CD14-positive monocyte (primary cell): Measurements from ENCODE around the gene DLX4. TPM values are rescaled to one million over a fixed set of nuclear protein-coding genes. Genes with fewer than 3 reads are reported as not detected.

Source experiments
- DNase-seq, 3 donors: peaks; one replicate each; pipeline ENCODE4 v3.0.0-alpha.2; 2011 to 2022
- H2AFZ ChIP-seq: 2 replicates; pipeline ENCODE4 v1.6.0; 2012; ENCODE audit warnings: mild to moderate bottlenecking, low read depth, low read length, inconsistent platforms; ENCODE audit not compliant: insufficient read depth, poor library complexity, severe bottlenecking
- H3K27ac ChIP-seq, 2 donors: 1 replicate in 1 of 2; 2 replicates in 1 of 2; pipeline ENCODE4 v1.5.1; 2012 to 2013; ENCODE audit warnings: low read length in 2 of 2, control low read depth in 1 of 2, inconsistent platforms in 1 of 2, low read depth in 1 of 2, mild to moderate bottlenecking in 1 of 2
- H3K27me3 ChIP-seq, 2 donors: one replicate each; pipeline versions ENCODE4 v1.6.0 to v1.6.1; 2011 to 2013; ENCODE audit warnings: low read length in 2 of 2; ENCODE audit not compliant: control insufficient read depth in 2 of 2, insufficient read depth in 2 of 2
- H3K36me3 ChIP-seq, 2 donors: replicated peaks in 1 of 2; 1 replicate in 1 of 2; 2 replicates in 1 of 2; pipeline versions ENCODE4 v1.5.1 to v1.6.1; 2012 to 2013; ENCODE audit warnings: low read length in 2 of 2, control low read depth in 1 of 2, inconsistent platforms in 1 of 2, mild to moderate bottlenecking in 1 of 2; ENCODE audit not compliant: insufficient read depth in 2 of 2, control insufficient read depth in 1 of 2
- H3K4me1 ChIP-seq, 2 donors: 1 replicate in 1 of 2; 2 replicates in 1 of 2; pipeline versions ENCODE4 v1.5.1 to v1.6.1; 2012 to 2013; ENCODE audit warnings: low read length in 2 of 2, control low read depth in 1 of 2, inconsistent platforms in 1 of 2, mild to moderate bottlenecking in 1 of 2, moderate library complexity in 1 of 2; ENCODE audit not compliant: insufficient read depth in 2 of 2, control insufficient read depth in 1 of 2
- H3K4me2 ChIP-seq: replicated peaks from 2 replicates; pipeline ENCODE3; 2012; ENCODE audit warnings: low read length, moderate library complexity, mild to moderate bottlenecking; ENCODE audit not compliant: poor library complexity, severe bottlenecking; ENCODE audit errors: extremely low read depth
- H3K4me3 ChIP-seq, 3 experiments: fragments of 200-600 bp in 1 of 3; sonication (generic) in 1 of 3; replicated peaks in 1 of 3; 1 replicate in 2 of 3; 2 replicates in 1 of 3; pipeline ENCODE4 v1.5.1; 2011 to 2013; ENCODE audit warnings: low read length in 3 of 3, mild to moderate bottlenecking in 3 of 3, control low read depth in 2 of 3, low read depth in 2 of 3, inconsistent platforms in 1 of 3, moderate library complexity in 1 of 3
- H3K79me2 ChIP-seq: 2 replicates; pipeline ENCODE4 v1.6.0; 2012; ENCODE audit warnings: mild to moderate bottlenecking, control low read depth, inconsistent platforms, low read length, moderate library complexity; ENCODE audit not compliant: insufficient read depth
- H3K9ac ChIP-seq: 2 replicates; pipeline ENCODE4 v1.6.0; 2017; ENCODE audit warnings: low read length, mild to moderate bottlenecking; ENCODE audit not compliant: insufficient read depth, poor library complexity, severe bottlenecking
- H3K9me3 ChIP-seq, 2 donors: replicated peaks in 1 of 2; 1 replicate in 1 of 2; 2 replicates in 1 of 2; pipeline versions ENCODE4 v1.5.1 to v1.6.1; 2012 to 2013; ENCODE audit warnings: low read length in 2 of 2, control low read depth in 1 of 2; ENCODE audit not compliant: control insufficient read depth in 1 of 2, insufficient read depth in 1 of 2
- H4K20me1 ChIP-seq: 2 replicates; pipeline ENCODE4 v1.6.0; 2012; ENCODE audit warnings: mild to moderate bottlenecking, low read length, control low read depth, moderate library complexity; ENCODE audit not compliant: insufficient read depth
- H3K27ac Mint-ChIP-seq, 7 donors: one replicate each; pipeline ENCODE4 v1.8.0; 2020; ENCODE audit warnings: mild to moderate bottlenecking in 7 of 7, mixed read lengths in 7 of 7, moderate library complexity in 6 of 7, inconsistent platforms in 2 of 7
- H3K27me3 Mint-ChIP-seq, 3 donors: one replicate each; pipeline ENCODE4 v1.8.0; 2021 to 2022; ENCODE audit warnings: low read depth in 3 of 3, mild to moderate bottlenecking in 3 of 3, mixed read lengths in 3 of 3, moderate library complexity in 3 of 3, inconsistent platforms in 1 of 3
- H3K36me3 Mint-ChIP-seq, 2 donors: one replicate each; pipeline ENCODE4 v1.8.0; 2020; ENCODE audit warnings: mixed read lengths in 2 of 2, inconsistent platforms in 1 of 2, mild to moderate bottlenecking in 1 of 2
- H3K4me1 Mint-ChIP-seq: one replicate; pipeline ENCODE4 v1.8.0; 2020; ENCODE audit warnings: mild to moderate bottlenecking, mixed read lengths
- H3K4me3 Mint-ChIP-seq, 2 donors: one replicate each; pipeline ENCODE4 v1.8.0; 2020; ENCODE audit warnings: mild to moderate bottlenecking in 2 of 2, mixed read lengths in 2 of 2, moderate library complexity in 1 of 2
- H3K9me3 Mint-ChIP-seq, 7 donors: one replicate each; pipeline ENCODE4 v1.8.0; 2020 to 2022; ENCODE audit warnings: mixed read lengths in 7 of 7, mild to moderate bottlenecking in 6 of 7, moderate library complexity in 6 of 7, inconsistent platforms in 2 of 7
- CTCF ChIP-seq: fragments of 200-600 bp; IDR thresholded peaks from one replicate; pipeline ENCODE4 v1.8.0; 2022; ENCODE audit warnings: antibody characterized with exemption, mild to moderate bottlenecking
- WGBS: methylation state at CpG from one replicate; pipeline ENCODE4 v1.1.5; 2013; ENCODE audit warnings: missing lambda C conversion rate; ENCODE audit not compliant: insufficient coverage; 5-methylcytosine and 5-hydroxymethylcytosine counted together
- intact Hi-C, 2 donors: fragments of 100-400 bp; cut with micrococcal nuclease; formaldehyde crosslinking; loops; one replicate each; pipeline versions ENCODE4 v1.15.0 to v1.15.1; 2023
- polyA plus RNA-seq, 3 donors: library from polyadenylated mRNA; depleted of rRNA in 1 of 3; unstranded in 2 of 3; stranded (reverse) in 1 of 3; fragments of 300-500 nt in 2 of 3; fragments of >200 nt in 1 of 3; fragmentation: Illumina TruSeq in 2 of 3; gene quantifications; 1 replicate in 2 of 3; 2 replicates in 1 of 3; pipeline ENCODE4 v1.2.3, GENCODE V29; 2012 to 2021

DLX4 gene
- polyA plus RNA-seq, 3 donors: 0.20 to 3.5 TPM; not detected in 1

- Mint-ChIP-seq H3K4me1 (peaks cover 8% of the 10 kb centered on the region), H3K27ac (no peak overlapping the region), H3K36me3 (no peaks in the 10 kb centered on the region), H3K9me3 (peaks cover 0 to 4% (median 2%) of the 10 kb centered on the region in 7 donors), H3K4me3 (no peak overlapping the region), H3K27me3 (peaks cover 15 to 18% (median 17%) of the 10 kb centered on the region in 3 donors)
- Histone ChIP-seq H3K27ac (no peak overlapping the region), H3K4me2 (no peak overlapping the region), H4K20me1 (no peaks in the 10 kb centered on the region), H2AFZ (no peak overlapping the region), H3K27me3 (no peaks in the 10 kb centered on the region), H3K4me3 (no peak overlapping the region), H3K79me2 (no peaks in the 10 kb centered on the region), H3K36me3 (no peaks in the 10 kb centered on the region), H3K9ac (no peak overlapping the region), H3K9me3 (peaks cover 0 to 7% of the 10 kb centered on the region in 2 donors), H3K4me1 (no peaks in the 10 kb centered on the region)
- DNase-seq: no peak
- TF ChIP-seq CTCF: no peak
- intact Hi-C loops: no loop called here
- no CpG with 5 or more reads among the region's 1 CpG for WGBS
Observed at GRCh38 chr17:50018909-50019308, 49.9 kb downstream of the DLX4 start.

- intact Hi-C loops: no loop called here
- no peak overlapping the region for H3K4me3 Mint-ChIP-seq
- peaks cover 8% of the 10 kb centered on the region for H3K4me1 Mint-ChIP-seq
- TF ChIP-seq CTCF: no peak
- no peaks in the 10 kb centered on the region for H3K4me1 ChIP-seq
- H3K27ac ChIP-seq: no peak overlapping the region
- no peaks in the 10 kb centered on the region for H3K36me3 ChIP-seq
- H3K27me3 Mint-ChIP-seq: peaks cover 11 to 15% (median 13%) of the 10 kb centered on the region in 3 donors
- H3K9me3 ChIP-seq: no peaks in the 10 kb centered on the region
- H4K20me1 ChIP-seq: no peaks in the 10 kb centered on the region
- peak in 1 of 3 donors; percentile 6 for DNase-seq
- H3K79me2 ChIP-seq: no peaks in the 10 kb centered on the region
- 30% methylated on average over 7 of the region's 13 CpGs for WGBS
- H3K9ac ChIP-seq: no peak overlapping the region
- no peak overlapping the region for H3K4me2 ChIP-seq
- peaks cover 0 to under 1% (median 0%) of the 10 kb centered on the region in 7 donors for H3K9me3 Mint-ChIP-seq
- peak overlapping the region in 1 of 7 donors; percentile 58 for H3K27ac Mint-ChIP-seq
- no peak overlapping the region for H3K4me3 ChIP-seq
- H2AFZ ChIP-seq: no peak overlapping the region
- H3K36me3 Mint-ChIP-seq: no peaks in the 10 kb centered on the region
- no peaks in the 10 kb centered on the region for H3K27me3 ChIP-seq
Observed at GRCh38 chr17:50020841-50021599, 52.0 kb downstream of the DLX4 start.
